GM19035 (cell line): ENCODE results near the gene KRT78.
"Not testable (repeated sequence)": the region's sequence is repeated elsewhere in the genome, so short reads cannot be mapped to it uniquely, and the experiment has no call there.

ENCODE experiments used
- ATAC-seq: cut with Tn5 transposase; IDR thresholded peaks from one replicate; pipeline ENCODE4 v1.9.1; 2021; ENCODE audit not compliant: unreplicated experiment

The KRT78 gene

GRCh38 chr12:52798003-52798670 lies 50.7 kb downstream of the KRT78 start:
- ATAC-seq = no peak

DNA sequence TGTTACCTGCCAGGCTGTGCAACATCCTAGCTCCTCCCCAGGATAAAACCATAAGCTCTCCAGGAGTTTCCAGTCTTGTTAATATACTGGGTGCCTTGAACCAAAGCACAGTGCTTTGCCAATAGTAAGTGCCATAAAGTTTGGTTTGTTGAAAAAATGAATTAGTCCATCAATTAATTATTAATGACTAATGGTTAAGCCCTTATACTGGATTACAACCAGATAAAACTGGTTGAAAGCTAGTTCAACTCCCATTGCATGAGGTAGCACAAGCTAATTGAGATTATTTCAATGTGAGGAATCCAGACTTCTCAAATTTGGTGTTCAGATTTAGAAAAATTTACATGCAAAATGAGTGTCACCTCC lies 51.3 kb downstream of the KRT78 start:
- no peak for ATAC-seq

DNA sequence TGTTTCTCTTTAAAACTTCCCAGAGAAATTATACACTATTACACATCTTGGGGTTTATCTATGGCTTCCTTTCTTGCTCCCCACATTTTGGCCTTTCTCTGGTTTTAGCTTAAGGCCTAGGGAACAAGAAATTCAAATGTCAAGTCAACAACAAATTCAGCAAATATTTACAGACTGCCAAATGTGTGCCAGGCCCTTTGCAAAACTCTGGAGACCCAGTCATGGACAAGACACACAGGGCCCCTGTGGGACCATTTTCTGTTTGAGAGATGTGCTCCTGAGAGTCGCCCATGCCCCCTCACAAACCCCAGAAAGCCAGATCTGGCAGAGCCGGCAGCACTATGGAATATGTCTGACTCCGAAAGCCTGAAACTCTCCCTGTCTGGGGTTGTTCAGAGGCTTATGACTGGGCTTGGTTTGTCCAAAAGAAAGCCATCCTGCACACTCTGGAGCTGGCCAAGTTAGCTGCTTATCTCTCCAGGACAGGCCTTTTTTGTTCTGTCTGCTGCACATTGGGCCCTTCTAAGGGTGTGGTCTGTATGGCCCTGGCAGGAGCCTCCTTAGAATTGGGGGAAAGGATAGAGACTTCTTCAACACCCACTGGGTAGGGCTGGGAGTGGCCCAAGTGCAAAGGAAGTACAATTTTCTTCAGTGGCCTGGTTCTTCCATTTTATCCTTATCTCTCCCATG lies 51.8 kb downstream of the KRT78 start:
- ATAC-seq = no peak

- ATAC-seq = no peak
These were observed 52.4 kb downstream of the KRT78 start for GRCh38 chr12:52796429-52796794.

DNA sequence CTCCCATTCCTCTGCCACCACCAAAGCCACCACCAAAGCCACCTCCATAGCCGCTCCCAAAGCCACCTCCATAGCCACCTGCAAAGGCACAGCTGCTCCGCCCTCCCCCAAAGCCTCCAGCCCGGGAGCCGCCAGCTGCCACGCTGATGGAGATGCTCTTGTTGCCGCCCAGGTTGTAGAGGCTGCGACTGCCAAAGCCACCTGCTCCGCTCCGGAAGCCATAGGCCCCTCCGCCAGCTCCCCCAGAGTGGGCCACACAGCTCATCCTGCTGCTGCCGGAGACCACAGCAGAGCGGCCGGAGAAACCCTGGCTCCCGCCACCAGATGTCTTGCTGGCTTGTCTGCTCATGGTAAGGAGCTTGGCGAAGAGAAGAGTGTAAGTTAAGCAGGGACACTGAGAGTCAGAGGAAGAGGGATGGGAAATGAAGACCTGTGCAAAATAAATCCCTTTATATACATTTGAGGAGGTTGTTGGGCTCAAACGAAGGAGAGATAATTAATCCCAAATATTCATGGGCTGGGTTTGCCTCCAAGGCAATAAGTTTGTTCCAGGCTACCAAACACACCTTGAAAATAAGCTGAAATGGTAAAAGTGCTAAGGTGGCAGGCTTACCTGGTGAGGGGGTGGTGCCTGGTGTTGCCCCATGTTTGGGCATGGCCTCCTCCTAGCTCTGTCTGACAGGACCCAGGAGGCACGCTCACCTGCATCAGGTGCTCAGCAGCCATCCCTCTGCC lies 52.9 kb downstream of the KRT78 start, which contains the start of gene KRT3:
Gene KRT3 (minus strand): TSS at position 424 of the 735 bp plus-strand sequence. CDS start 75 bp downstream, at position 349.
- no peak for ATAC-seq

GRCh38 chr12:52795332-52795674 lies 53.5 kb downstream of the KRT78 start:
- ATAC-seq = not testable (repeated sequence)

- ATAC-seq = no peak
These were observed 54.1 kb downstream of the KRT78 start for GRCh38 chr12:52794479-52795331.

GRCh38 chr12:52792185-52793029 lies 56.4 kb downstream of the KRT78 start:
- no peak for ATAC-seq

GRCh38 chr12:52791271-52792184 lies 57.3 kb downstream of the KRT78 start:
- ATAC-seq = no peak

DNA sequence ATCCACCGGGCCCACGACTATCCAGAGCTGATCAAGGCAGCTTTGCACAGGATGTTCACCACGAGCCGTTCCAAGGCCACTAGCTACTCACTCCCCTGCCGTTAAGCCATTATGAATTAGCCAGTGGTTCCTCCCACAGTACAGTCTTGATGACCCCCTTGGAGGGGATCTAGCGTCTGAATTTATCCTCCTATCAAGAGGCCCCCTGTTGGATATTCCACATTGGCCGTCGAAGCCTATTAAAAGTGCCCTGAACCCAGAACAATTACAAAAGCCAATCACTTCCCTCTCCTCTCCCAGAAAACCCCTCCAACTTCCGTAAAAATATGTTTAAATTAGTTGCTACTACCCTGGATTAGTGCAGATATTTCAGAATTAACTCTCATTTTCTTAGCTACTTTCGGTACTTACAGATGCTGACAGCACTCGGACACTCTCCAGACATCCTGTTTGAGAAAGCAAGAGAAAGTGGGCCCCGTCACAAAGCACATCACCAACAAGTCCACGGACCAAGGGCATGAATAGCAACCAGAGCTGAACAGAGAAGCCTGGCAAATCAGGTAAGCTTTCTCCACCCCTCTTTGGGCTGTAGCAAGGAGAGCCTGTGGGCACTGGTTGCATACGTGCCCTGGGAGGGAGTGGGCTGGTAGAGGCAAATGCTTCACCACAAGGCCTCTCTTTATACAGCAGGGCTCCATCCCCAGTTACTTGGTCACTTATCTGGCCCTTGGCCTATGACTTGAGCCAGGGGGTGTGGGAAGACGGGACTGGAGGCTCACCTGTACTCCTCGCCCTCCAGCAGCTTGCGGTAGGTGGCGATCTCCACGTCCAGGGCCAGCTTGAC lies 58.1 kb downstream of the KRT78 start:
- ATAC-seq = no peak

GRCh38 chr12:52789637-52790426 lies 59.0 kb downstream of the KRT78 start:
- ATAC-seq = no peak

GRCh38 chr12:52788876-52789636 lies 59.7 kb downstream of the KRT78 start:
- ATAC-seq = no peak

- no peak for ATAC-seq
These were observed 60.5 kb downstream of the KRT78 start for GRCh38 chr12:52788192-52788875.
